GM12864 (cell line): Measurements from ENCODE around the gene TGFBR3.
"Not testable (repeated sequence)": the region's sequence is repeated elsewhere in the genome, so short reads cannot be mapped to it uniquely, and the experiment has no call there.

Source experiments
- DNase-seq: peaks from one replicate; pipeline ENCODE4 v3.0.0-alpha.2; 2011; ENCODE audit warnings: low read depth
- H3K4me3 ChIP-seq: 2 replicates; pipeline ENCODE4 v1.5.1; 2011; ENCODE audit warnings: mild to moderate bottlenecking, low read depth, low read length, control low read depth
- CTCF ChIP-seq: IDR thresholded peaks from 2 replicates; pipeline ENCODE4 v1.5.1; 2011; ENCODE audit warnings: low read depth, mild to moderate bottlenecking, moderate library complexity, low read length, control low read depth, inconsistent platforms; ENCODE audit errors: missing control alignments

The TGFBR3 gene

GRCh38 chr1:91843843-91844242, 42.1 kb downstream of the TGFBR3 start:
- H3K4me3 ChIP-seq: no peak overlapping the region
- TF ChIP-seq CTCF: no peak
- DNase-seq: no peak

- DNase-seq: no peak
- no peak overlapping the region for H3K4me3 ChIP-seq
- TF ChIP-seq CTCF: no peak
Measured at GRCh38 chr1:91842563-91842962, 43.4 kb downstream of the TGFBR3 start.

- H3K4me3 ChIP-seq: no peak overlapping the region
- DNase-seq: no peak
- TF ChIP-seq CTCF: no peak
Measured at GRCh38 chr1:91842056-91842455, 43.9 kb downstream of the TGFBR3 start.

- not testable (repeated sequence) for DNase-seq, H3K4me3 ChIP-seq
Measured at GRCh38 chr1:91840276-91840675, 45.7 kb downstream of the TGFBR3 start.

GRCh38 chr1:91836331-91837040, 49.5 kb downstream of the TGFBR3 start:
- no peak for TF ChIP-seq CTCF
- H3K4me3 ChIP-seq: no peak overlapping the region
- DNase-seq: no peak

DNA sequence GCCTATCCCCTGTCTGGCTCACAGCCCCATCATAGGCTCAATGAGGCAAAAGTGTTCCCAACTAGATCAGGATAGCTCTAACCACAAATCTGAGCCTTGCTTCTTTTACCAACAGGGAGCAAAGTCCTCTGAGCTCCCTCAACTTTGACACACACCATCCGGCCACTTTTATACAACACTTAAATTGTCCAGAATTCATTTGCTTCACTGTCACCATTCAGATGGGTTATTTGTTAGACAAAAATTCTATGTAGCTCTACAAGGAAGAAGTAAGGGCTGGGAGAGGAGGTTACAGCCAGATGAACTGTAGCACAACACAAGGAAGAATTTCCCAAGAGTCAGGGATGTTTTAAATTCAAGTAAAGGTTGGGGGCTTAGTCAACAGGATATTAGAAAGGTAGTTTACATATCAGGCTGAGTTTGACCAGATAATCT, 50.8 kb downstream of the TGFBR3 start:
- H3K4me3 ChIP-seq: no peak overlapping the region
- TF ChIP-seq CTCF: no peak
- DNase-seq: no peak

- not testable (repeated sequence) for DNase-seq, H3K4me3 ChIP-seq
Measured at GRCh38 chr1:91834549-91834948, 51.4 kb downstream of the TGFBR3 start.

- no peak for DNase-seq
- TF ChIP-seq CTCF: no peak
- H3K4me3 ChIP-seq: no peak overlapping the region
Measured at GRCh38 chr1:91833946-91834345, 52.0 kb downstream of the TGFBR3 start.
